HepG2 (cell line): ENCODE measurements around the gene AGAP1. TPM values are rescaled to one million over a fixed set of nuclear protein-coding genes. Genes with fewer than 3 reads are reported as not detected.

Source experiments
- DNMT1 ChIP-seq: sonication (generic); formaldehyde crosslinking; IDR thresholded peaks from 2 replicates; pipeline ENCODE4 v1.5.1; 2020; ENCODE audit warnings: mild to moderate bottlenecking, missing genetic modification reagents
- KAT8 ChIP-seq: IDR thresholded peaks from 2 replicates; pipeline ENCODE4 v1.6.1; 2016; ENCODE audit warnings: missing genetic modification reagents, missing compliant biosample characterization
- SETDB1 ChIP-seq: sonication (generic); formaldehyde crosslinking; IDR thresholded peaks from 2 replicates; pipeline ENCODE4 v1.5.1; 2020; ENCODE audit warnings: missing genetic modification reagents, mild to moderate bottlenecking, borderline replicate concordance
- ZNF263 ChIP-seq: sonication (generic); formaldehyde crosslinking; IDR thresholded peaks from 2 replicates; pipeline ENCODE4 v1.4.0; 2020; ENCODE audit warnings: missing genetic modification reagents
- polyA plus RNA-seq, 8 experiments: library from polyadenylated mRNA; depleted of rRNA in 3 of 8; stranded (reverse) in 7 of 8; unstranded in 1 of 8; fragments of >200 nt; fragmentation: Illumina TruSeq in 4 of 8; extraction: Trizol in 4 of 8; gene quantifications; 2 replicates each; pipeline versions ENCODE4 v1.2.1 to v1.2.3, GENCODE V29; 2011 to 2016; ENCODE audit warnings: low read depth in 4 of 8, missing spikeins in 1 of 8, mixed read lengths in 1 of 8; ENCODE audit not compliant: insufficient read depth in 1 of 8
- total RNA-seq, 5 experiments: library from RNA; depleted of rRNA; stranded (reverse); fragments of >200 nt; fragmentation: Illumina TruSeq; extraction: Trizol; gene quantifications; 2 replicates each; pipeline ENCODE4 v1.2.3, GENCODE V29; 2016; ENCODE audit warnings: low read depth in 1 of 5
- TF ChIP-seq, protein P1 (sequence below): sonication (generic); formaldehyde crosslinking; IDR thresholded peaks from 2 replicates; pipeline ENCODE4 v1.4.0; 2020; ENCODE audit warnings: missing genetic modification reagents, mild to moderate bottlenecking, borderline replicate concordance
- TF ChIP-seq, protein P2 (sequence below): sonication (generic); formaldehyde crosslinking; IDR thresholded peaks from 2 replicates; pipeline ENCODE4 v1.4.0; 2020; ENCODE audit warnings: mild to moderate bottlenecking, missing genetic modification reagents
- TF ChIP-seq, protein P3 (sequence below): sonication (generic); formaldehyde crosslinking; IDR thresholded peaks from 2 replicates; pipeline ENCODE4 v1.4.0; 2020; ENCODE audit warnings: mild to moderate bottlenecking, missing genetic modification reagents
- TF ChIP-seq, protein P4 (sequence below): sonication (generic); formaldehyde crosslinking; IDR thresholded peaks from 2 replicates; pipeline ENCODE4 v1.4.0; 2020; ENCODE audit warnings: missing genetic modification reagents, low read depth, mild to moderate bottlenecking, borderline replicate concordance
- TF ChIP-seq, protein P5 (sequence below): sonication (generic); formaldehyde crosslinking; IDR thresholded peaks from 2 replicates; pipeline ENCODE4 v1.4.0; 2020; ENCODE audit warnings: missing genetic modification reagents
- TF ChIP-seq, protein P6 (sequence below): sonication (generic); formaldehyde crosslinking; IDR thresholded peaks from 2 replicates; pipeline ENCODE4 v1.4.0; 2020; ENCODE audit warnings: missing genetic modification reagents, borderline replicate concordance
- TF ChIP-seq, protein P7 (sequence below): sonication (generic); formaldehyde crosslinking; IDR thresholded peaks from 2 replicates; pipeline ENCODE4 v1.5.0; 2020; ENCODE audit warnings: missing genetic modification reagents, mild to moderate bottlenecking, borderline replicate concordance
- TF ChIP-seq, protein P8 (sequence below): fragments of 450-650 bp; IDR thresholded peaks from 2 replicates; pipeline ENCODE4 v1.6.1; 2016

Gene AGAP1
- total and polyA plus RNA-seq, 2 of the 13 experiments (the other 11 are each of a cell fraction or from before 2014, with no cell fraction given) = 21.2 to 32.7 TPM

DNA sequence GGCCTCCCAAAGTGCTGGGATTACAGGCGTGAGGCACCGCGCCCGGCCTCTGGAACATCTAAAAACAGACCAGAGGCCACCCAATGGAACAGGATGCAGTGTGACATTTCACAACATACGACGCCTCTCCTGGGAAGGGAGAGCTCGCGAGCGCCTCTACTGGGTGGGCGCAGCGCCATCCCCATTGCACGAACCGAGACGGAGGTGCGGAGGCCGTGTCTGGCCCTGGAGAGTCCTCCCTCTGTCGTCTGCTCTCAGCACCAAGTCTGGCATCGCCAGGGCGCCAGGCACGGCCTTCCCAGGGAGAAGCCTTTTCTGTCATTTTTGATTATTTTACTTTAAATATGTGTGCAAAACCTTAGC is 683.7 kb downstream of the AGAP1 start (continued):
- TF ChIP-seq, protein P1, sequence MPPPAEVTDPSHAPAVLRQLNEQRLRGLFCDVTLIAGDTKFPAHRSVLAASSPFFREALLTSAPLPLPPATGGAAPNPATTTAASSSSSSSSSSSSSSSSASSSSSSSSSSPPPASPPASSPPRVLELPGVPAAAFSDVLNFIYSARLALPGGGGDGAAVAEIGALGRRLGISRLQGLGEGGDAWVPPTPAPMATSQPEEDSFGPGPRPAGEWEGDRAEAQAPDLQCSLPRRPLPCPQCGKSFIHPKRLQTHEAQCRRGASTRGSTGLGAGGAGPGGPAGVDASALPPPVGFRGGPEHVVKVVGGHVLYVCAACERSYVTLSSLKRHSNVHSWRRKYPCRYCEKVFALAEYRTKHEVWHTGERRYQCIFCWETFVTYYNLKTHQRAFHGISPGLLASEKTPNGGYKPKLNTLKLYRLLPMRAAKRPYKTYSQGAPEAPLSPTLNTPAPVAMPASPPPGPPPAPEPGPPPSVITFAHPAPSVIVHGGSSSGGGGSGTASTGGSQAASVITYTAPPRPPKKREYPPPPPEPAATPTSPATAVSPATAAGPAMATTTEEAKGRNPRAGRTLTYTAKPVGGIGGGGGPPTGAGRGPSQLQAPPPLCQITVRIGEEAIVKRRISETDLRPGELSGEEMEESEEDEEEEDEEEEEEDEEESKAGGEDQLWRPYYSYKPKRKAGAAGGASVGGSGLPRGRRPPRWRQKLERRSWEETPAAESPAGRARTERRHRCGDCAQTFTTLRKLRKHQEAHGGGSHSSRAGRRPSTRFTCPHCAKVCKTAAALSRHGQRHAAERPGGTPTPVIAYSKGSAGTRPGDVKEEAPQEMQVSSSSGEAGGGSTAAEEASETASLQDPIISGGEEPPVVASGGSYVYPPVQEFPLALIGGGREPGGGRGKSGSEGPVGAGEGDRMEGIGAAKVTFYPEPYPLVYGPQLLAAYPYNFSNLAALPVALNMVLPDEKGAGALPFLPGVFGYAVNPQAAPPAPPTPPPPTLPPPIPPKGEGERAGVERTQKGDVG (CRISPR knock-in tag) = 0 out of 2 replicates have a peak, but pooled peaks have one; percentile 22
- TF ChIP-seq, protein P2, sequence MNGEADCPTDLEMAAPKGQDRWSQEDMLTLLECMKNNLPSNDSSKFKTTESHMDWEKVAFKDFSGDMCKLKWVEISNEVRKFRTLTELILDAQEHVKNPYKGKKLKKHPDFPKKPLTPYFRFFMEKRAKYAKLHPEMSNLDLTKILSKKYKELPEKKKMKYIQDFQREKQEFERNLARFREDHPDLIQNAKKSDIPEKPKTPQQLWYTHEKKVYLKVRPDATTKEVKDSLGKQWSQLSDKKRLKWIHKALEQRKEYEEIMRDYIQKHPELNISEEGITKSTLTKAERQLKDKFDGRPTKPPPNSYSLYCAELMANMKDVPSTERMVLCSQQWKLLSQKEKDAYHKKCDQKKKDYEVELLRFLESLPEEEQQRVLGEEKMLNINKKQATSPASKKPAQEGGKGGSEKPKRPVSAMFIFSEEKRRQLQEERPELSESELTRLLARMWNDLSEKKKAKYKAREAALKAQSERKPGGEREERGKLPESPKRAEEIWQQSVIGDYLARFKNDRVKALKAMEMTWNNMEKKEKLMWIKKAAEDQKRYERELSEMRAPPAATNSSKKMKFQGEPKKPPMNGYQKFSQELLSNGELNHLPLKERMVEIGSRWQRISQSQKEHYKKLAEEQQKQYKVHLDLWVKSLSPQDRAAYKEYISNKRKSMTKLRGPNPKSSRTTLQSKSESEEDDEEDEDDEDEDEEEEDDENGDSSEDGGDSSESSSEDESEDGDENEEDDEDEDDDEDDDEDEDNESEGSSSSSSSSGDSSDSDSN (CRISPR knock-in tag) = peak; percentile 8; the same call in 1 of the 2 replicates
- TF ChIP-seq ZNF263 (CRISPR knock-in tag) = peak; percentile 86
- TF ChIP-seq, protein P3, sequence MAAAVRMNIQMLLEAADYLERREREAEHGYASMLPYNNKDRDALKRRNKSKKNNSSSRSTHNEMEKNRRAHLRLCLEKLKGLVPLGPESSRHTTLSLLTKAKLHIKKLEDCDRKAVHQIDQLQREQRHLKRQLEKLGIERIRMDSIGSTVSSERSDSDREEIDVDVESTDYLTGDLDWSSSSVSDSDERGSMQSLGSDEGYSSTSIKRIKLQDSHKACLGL (CRISPR knock-in tag) = no peak
- TF ChIP-seq SETDB1 (CRISPR knock-in tag) = no peak
- TF ChIP-seq, protein P4, sequence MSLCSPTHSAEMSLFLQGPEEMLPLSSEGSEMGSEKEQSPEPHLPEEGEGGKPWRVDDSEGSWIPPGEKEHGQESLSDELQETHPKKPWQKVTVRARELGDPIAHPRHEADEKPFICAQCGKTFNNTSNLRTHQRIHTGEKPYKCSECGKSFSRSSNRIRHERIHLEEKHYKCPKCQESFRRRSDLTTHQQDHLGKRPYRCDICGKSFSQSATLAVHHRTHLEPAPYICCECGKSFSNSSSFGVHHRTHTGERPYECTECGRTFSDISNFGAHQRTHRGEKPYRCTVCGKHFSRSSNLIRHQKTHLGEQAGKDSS (CRISPR knock-in tag) = no peak
- TF ChIP-seq, protein P5, sequence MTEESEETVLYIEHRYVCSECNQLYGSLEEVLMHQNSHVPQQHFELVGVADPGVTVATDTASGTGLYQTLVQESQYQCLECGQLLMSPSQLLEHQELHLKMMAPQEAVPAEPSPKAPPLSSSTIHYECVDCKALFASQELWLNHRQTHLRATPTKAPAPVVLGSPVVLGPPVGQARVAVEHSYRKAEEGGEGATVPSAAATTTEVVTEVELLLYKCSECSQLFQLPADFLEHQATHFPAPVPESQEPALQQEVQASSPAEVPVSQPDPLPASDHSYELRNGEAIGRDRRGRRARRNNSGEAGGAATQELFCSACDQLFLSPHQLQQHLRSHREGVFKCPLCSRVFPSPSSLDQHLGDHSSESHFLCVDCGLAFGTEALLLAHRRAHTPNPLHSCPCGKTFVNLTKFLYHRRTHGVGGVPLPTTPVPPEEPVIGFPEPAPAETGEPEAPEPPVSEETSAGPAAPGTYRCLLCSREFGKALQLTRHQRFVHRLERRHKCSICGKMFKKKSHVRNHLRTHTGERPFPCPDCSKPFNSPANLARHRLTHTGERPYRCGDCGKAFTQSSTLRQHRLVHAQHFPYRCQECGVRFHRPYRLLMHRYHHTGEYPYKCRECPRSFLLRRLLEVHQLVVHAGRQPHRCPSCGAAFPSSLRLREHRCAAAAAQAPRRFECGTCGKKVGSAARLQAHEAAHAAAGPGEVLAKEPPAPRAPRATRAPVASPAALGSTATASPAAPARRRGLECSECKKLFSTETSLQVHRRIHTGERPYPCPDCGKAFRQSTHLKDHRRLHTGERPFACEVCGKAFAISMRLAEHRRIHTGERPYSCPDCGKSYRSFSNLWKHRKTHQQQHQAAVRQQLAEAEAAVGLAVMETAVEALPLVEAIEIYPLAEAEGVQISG (CRISPR knock-in tag) = 0 out of 2 replicates have a peak, but pooled peaks have one; percentile 8
- TF ChIP-seq DNMT1 (CRISPR knock-in tag) = no peak
- TF ChIP-seq, protein P6, sequence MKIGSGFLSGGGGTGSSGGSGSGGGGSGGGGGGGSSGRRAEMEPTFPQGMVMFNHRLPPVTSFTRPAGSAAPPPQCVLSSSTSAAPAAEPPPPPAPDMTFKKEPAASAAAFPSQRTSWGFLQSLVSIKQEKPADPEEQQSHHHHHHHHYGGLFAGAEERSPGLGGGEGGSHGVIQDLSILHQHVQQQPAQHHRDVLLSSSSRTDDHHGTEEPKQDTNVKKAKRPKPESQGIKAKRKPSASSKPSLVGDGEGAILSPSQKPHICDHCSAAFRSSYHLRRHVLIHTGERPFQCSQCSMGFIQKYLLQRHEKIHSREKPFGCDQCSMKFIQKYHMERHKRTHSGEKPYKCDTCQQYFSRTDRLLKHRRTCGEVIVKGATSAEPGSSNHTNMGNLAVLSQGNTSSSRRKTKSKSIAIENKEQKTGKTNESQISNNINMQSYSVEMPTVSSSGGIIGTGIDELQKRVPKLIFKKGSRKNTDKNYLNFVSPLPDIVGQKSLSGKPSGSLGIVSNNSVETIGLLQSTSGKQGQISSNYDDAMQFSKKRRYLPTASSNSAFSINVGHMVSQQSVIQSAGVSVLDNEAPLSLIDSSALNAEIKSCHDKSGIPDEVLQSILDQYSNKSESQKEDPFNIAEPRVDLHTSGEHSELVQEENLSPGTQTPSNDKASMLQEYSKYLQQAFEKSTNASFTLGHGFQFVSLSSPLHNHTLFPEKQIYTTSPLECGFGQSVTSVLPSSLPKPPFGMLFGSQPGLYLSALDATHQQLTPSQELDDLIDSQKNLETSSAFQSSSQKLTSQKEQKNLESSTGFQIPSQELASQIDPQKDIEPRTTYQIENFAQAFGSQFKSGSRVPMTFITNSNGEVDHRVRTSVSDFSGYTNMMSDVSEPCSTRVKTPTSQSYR (CRISPR knock-in tag) = no peak
- no peak for TF ChIP-seq KAT8 (CRISPR knock-in tag)
- TF ChIP-seq, protein P7, sequence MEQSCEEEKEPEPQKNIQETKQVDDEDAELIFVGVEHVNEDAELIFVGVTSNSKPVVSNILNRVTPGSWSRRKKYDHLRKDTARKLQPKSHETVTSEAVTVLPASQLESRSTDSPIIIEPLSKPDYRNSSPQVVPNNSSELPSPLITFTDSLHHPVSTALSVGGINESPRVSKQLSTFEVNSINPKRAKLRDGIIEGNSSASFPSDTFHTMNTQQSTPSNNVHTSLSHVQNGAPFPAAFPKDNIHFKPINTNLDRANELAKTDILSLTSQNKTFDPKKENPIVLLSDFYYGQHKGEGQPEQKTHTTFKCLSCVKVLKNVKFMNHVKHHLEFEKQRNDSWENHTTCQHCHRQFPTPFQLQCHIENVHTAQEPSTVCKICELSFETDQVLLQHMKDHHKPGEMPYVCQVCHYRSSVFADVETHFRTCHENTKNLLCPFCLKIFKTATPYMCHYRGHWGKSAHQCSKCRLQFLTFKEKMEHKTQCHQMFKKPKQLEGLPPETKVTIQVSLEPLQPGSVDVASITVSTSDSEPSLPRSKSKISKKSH (CRISPR knock-in tag) = peak; percentile 45; the same call in 1 of the 2 replicates
- TF ChIP-seq, protein P8, sequence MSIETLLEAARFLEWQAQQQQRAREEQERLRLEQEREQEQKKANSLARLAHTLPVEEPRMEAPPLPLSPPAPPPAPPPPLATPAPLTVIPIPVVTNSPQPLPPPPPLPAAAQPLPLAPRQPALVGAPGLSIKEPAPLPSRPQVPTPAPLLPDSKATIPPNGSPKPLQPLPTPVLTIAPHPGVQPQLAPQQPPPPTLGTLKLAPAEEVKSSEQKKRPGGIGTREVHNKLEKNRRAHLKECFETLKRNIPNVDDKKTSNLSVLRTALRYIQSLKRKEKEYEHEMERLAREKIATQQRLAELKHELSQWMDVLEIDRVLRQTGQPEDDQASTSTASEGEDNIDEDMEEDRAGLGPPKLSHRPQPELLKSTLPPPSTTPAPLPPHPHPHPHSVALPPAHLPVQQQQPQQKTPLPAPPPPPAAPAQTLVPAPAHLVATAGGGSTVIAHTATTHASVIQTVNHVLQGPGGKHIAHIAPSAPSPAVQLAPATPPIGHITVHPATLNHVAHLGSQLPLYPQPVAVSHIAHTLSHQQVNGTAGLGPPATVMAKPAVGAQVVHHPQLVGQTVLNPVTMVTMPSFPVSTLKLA = no peak
